Kidney (tissue), 11 donors: ENCODE results near the gene TRAF7. TPM values are rescaled to one million over a fixed set of nuclear protein-coding genes. Genes with fewer than 3 reads are reported as not detected.
A peak's percentile ranks its signal among the peaks of the same experiment; 100 is the strongest.
"Not testable (repeated sequence)": the region's sequence is repeated elsewhere in the genome, so short reads cannot be mapped to it uniquely, and the experiment has no call there.

ENCODE experiments used
- DNase-seq, 5 donors: peaks; one replicate each; pipeline ENCODE4 v3.0.0-alpha.2; 2013 to 2020
- FAIRE-seq: peaks from 2 replicates; lab custom pipeline; 2012; peaks lifted over from hg19 to GRCh38; lab: Jason Lieb, UNC
- H3K27ac ChIP-seq, 2 donors: one replicate each; pipeline ENCODE4 v1.7.0; 2013; ENCODE audit warnings: low read depth in 2 of 2, low read length in 2 of 2, inconsistent platforms in 1 of 2
- H3K27me3 ChIP-seq: one replicate; pipeline ENCODE4 v1.7.1; 2013; ENCODE audit warnings: low read length, inconsistent platforms; ENCODE audit not compliant: control insufficient read depth, insufficient read depth
- H3K36me3 ChIP-seq, 3 donors: one replicate each; pipeline versions ENCODE4 v1.7.0 to v1.7.1; 2013; ENCODE audit warnings: low read length in 3 of 3, control low read depth in 1 of 3, inconsistent platforms in 1 of 3; ENCODE audit not compliant: insufficient read depth in 3 of 3, control insufficient read depth in 2 of 3
- H3K4me1 ChIP-seq, 3 donors: one replicate each; pipeline versions ENCODE4 v1.7.0 to v1.7.1; 2013; ENCODE audit warnings: low read length in 3 of 3, inconsistent platforms in 1 of 3, low read depth in 1 of 3; ENCODE audit not compliant: control insufficient read depth in 2 of 3, insufficient read depth in 2 of 3
- H3K4me3 ChIP-seq, 3 donors: one replicate each; pipeline versions ENCODE4 v1.7.0 to v1.8.1; 2013; ENCODE audit warnings: low read length in 3 of 3, control low read depth in 1 of 3, inconsistent platforms in 1 of 3
- H3K9ac ChIP-seq, 3 donors: one replicate each; pipeline versions ENCODE4 v1.7.0 to v1.7.1; 2013; ENCODE audit warnings: low read length in 3 of 3, control low read depth in 1 of 3, inconsistent platforms in 1 of 3
- H3K9me3 ChIP-seq, 3 donors: one replicate each; pipeline versions ENCODE4 v1.7.0 to v1.7.1; 2013; ENCODE audit warnings: low read length in 3 of 3, control low read depth in 1 of 3, inconsistent platforms in 1 of 3; ENCODE audit not compliant: control insufficient read depth in 2 of 3, insufficient read depth in 1 of 3
- intact Hi-C: fragments of 100-400 bp; cut with DNase I; formaldehyde crosslinking; loops from one replicate; pipeline ENCODE4 v1.11.1; 2022
- polyA plus RNA-seq: library from polyadenylated mRNA; stranded (reverse); fragments of 350-450 nt; fragmentation: Illumina TruSeq; extraction: RNeasy Lipid Tissue Mini Kit (QIAGEN cat#74804); gene quantifications from one replicate; pipeline ENCODE4 v1.2.3, GENCODE V29; 2014; ENCODE audit warnings: low read depth, low replicate concordance; ENCODE audit not compliant: insufficient read depth
- total RNA-seq: library from RNA; stranded (reverse); fragmentation: NEBNext Ultra II Directional; extraction: Animal tissue kit (Norgen Biotek cat#: 25700); gene quantifications from one replicate; pipeline ENCODE4 v1.2.1, GENCODE V29; 2021
- donor health status: control.
- donor health status: control.
- donor health status: DM: yes; HTN: yes; CAD: no.
- donor health status: Normal renal cell carcinoma (clear cell type).

Gene TRAF7
- total and polyA plus RNA-seq, 2 donors from 2014 or later = 26.1 to 66.8 TPM

DNA sequence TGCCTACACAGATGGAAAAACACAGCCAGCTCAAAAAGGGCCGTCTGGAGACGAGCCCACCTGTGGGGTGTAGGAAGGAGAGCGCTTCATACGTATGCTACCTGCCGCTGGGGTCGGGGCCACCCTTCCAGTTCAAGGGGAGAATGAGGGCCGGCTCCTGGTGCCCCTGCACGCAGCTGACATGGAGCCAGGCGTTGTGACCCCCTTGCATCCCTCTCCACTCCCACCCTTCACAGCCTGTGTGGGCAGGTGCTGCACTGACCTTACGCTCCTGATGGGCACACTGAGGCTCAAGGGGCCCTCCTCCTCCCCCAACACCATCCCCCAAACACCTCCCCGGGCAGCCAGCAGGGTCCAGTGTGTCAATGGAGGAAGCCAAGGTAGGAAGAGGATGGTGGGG, 30.0 kb upstream of the TRAF7 start:
- not testable (repeated sequence) for H3K9me3 ChIP-seq
- peak overlapping the region; percentile 76 to 85 for H3K27ac ChIP-seq

GRCh38 chr16:2126161-2126743, 29.3 kb upstream of the TRAF7 start:
- peak in 1 of 5 donors; percentile 68 for DNase-seq
- H3K9me3 ChIP-seq, H3K4me3 ChIP-seq, H3K36me3 ChIP-seq, H3K9ac ChIP-seq, intact Hi-C loops, H3K27me3 ChIP-seq, FAIRE-seq: not testable (repeated sequence)
- Histone ChIP-seq H3K27ac (peak overlapping the region in 1 of 2 donors; percentile 22), H3K4me1 (peaks cover 0 to 18% (median 0%) of the 10 kb centered on the region in 3 donors)

More for the DNA sequence above, 30.0 kb upstream of the TRAF7 start:
- intact Hi-C loops, H3K27me3 ChIP-seq, FAIRE-seq, H3K36me3 ChIP-seq, H3K4me3 ChIP-seq: not testable (repeated sequence)
- peaks cover 0 to 18% (median 0%) of the 10 kb centered on the region in 3 donors for H3K4me1 ChIP-seq
- DNase-seq = peak in 2 of 5 donors; percentile 75 to 76
- H3K9ac ChIP-seq = peak overlapping the region in 1 of 3 donors; percentile 26

GRCh38 chr16:2126928-2127556, 28.5 kb upstream of the TRAF7 start:
- FAIRE-seq, H3K36me3 ChIP-seq, H3K9ac ChIP-seq, H3K4me3 ChIP-seq, H3K27ac ChIP-seq, H3K27me3 ChIP-seq, intact Hi-C loops, H3K9me3 ChIP-seq: not testable (repeated sequence)
- peak in 2 of 5 donors; percentile 76 to 86 for DNase-seq
- peaks cover 0 to 18% (median 0%) of the 10 kb centered on the region in 3 donors for H3K4me1 ChIP-seq

- peaks cover 0 to 18% (median 0%) of the 10 kb centered on the region in 3 donors for H3K4me1 ChIP-seq
- H3K9ac ChIP-seq, H3K4me3 ChIP-seq, H3K27ac ChIP-seq, H3K36me3 ChIP-seq, H3K27me3 ChIP-seq, intact Hi-C loops, FAIRE-seq, H3K9me3 ChIP-seq: not testable (repeated sequence)
- DNase-seq = peak; percentile 34 to 86 (median 67)
Measured at GRCh38 chr16:2127630-2128280, 27.8 kb upstream of the TRAF7 start.

DNA sequence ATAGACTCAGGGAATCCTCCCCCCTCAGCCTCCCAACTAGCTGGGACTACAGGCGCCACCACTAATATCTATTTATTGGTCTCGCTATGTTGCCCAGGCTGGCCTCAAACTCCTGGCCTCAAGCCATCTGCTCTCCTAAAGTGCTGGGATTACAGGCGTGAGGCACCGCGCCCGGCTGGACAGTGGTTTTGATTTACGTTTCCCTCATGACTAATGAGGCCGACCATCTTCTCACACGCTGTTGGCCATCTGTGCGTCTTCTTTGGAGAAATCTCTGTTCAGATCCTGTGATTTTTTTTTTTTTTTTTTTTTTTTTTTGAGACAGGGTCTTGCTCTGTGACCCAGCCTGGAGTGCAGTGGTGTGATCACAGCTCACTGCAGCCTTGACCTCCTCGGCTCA, 26.3 kb upstream of the TRAF7 start:
- H3K9me3 ChIP-seq, H3K4me3 ChIP-seq, H3K9ac ChIP-seq, H3K27ac ChIP-seq, intact Hi-C loops, H3K27me3 ChIP-seq, H3K36me3 ChIP-seq, DNase-seq, FAIRE-seq: not testable (repeated sequence)
- H3K4me1 ChIP-seq = peaks cover 0 to 18% (median 0%) of the 10 kb centered on the region in 3 donors

- peak in 1 of 5 donors; percentile 59 for DNase-seq
- intact Hi-C loops, H3K9me3 ChIP-seq, H3K27ac ChIP-seq, H3K36me3 ChIP-seq, FAIRE-seq, H3K9ac ChIP-seq, H3K27me3 ChIP-seq, H3K4me3 ChIP-seq: not testable (repeated sequence)
- peaks cover 0 to 16% (median 0%) of the 10 kb centered on the region in 3 donors for H3K4me1 ChIP-seq
Measured at GRCh38 chr16:2129890-2130447, 25.6 kb upstream of the TRAF7 start.

DNA sequence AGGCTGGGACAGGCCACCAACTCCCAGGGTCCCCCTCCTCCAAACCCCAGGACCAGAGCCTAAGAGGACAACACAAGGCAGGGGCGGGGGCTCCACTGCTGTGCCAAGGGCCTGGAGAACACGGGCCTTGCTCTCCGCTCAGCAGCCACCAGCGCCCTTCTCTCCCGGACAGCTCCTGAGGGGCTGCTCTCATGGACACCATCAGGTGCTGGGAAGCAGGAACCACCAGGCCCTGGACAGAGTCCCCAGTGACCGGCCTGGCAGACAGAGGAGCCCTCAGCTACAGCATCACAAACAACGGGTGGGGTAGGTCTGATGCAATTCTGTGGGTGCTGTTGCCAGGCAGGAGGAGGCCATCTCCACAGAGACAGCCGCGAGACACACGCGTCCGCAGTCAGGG, 21.8 kb upstream of the TRAF7 start:
- H3K9me3 ChIP-seq, H3K4me3 ChIP-seq, intact Hi-C loops, FAIRE-seq, H3K36me3 ChIP-seq, H3K4me1 ChIP-seq, H3K27ac ChIP-seq, H3K27me3 ChIP-seq, H3K9ac ChIP-seq: not testable (repeated sequence)
- DNase-seq = peak in 1 of 5 donors; percentile 58

DNA sequence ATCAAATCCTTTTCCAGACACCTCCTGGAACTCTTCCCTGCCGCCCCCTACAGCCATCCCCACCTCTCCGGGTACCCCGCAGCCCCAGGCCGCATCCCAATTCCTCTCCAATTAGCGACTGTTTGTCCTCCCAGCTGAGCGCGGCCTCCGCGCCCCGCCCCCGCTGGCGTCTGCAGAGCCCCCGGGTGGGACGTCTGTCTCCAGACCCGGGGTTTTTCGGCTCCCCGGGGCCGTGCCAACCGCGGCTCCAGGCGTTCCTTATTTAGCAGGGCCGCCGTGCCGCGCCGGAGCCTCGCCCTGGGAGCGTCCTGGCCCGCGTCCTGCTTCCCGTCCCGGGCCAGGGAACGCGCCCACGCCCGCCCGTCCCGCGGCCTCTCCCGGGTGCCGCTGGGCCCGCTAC, 20.5 kb upstream of the TRAF7 start:
- H3K27ac ChIP-seq = not testable (repeated sequence)

More for the DNA sequence above, 20.5 kb upstream of the TRAF7 start:
- H3K4me3 ChIP-seq, H3K9ac ChIP-seq, H3K36me3 ChIP-seq, FAIRE-seq, H3K4me1 ChIP-seq, H3K27me3 ChIP-seq, H3K9me3 ChIP-seq, intact Hi-C loops: not testable (repeated sequence)
- peak in 2 of 5 donors; percentile 58 to 75 for DNase-seq
